ENCODE results near the gene FBXO27. TPM values are rescaled to one million over a fixed set of nuclear protein-coding genes. Genes with fewer than 3 reads are reported as not detected.
"Not testable (repeated sequence)": the region's sequence is repeated elsewhere in the genome, so short reads cannot be mapped to it uniquely, and the experiment has no call there.

FBXO27 gene
- total and polyA plus RNA-seq, 2 of the 8 experiments (the other 6 are each of a cell fraction or from before 2014, with no cell fraction given) = 10.9 to 25.5 TPM

DNA sequence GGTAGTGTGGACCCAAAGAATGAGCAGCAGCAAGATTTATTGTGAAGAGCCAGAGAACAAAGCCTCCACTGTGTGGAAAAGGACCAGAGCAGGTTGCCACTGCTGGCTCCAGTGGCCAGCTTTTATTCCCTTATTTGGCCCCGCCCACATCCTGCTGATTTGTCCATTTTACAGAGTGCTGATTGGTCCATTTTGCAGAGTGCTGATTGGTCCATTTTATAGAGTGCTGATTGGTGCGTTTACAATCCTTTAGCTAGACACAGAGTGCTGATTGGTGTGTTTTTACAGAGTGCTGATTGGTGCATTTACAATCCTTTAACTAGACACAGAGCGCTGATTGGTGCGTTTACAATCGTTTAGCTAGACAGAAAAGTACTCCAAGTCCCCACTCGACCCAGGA is 35.9 kb upstream of the FBXO27 start:
- not testable (repeated sequence) for H3K36me3 ChIP-seq (ENCODE audit: control insufficient read depth in 2 of 4, insufficient read depth in 4 of 4, low read length in 3 of 4); H3K4me2 ChIP-seq (ENCODE audit: insufficient read depth in 1 of 2, low read depth in 2 of 2, low read length in 2 of 2); H3K79me2 ChIP-seq (ENCODE audit: control insufficient read depth in 1 of 2, insufficient read depth in 2 of 2, low read length in 2 of 2); H2BK15ac ChIP-seq (ENCODE audit: low read length); H3K9ac ChIP-seq (replicated peaks in 1 of 4; ENCODE audit: extremely low read depth in 1 of 4, low read depth in 3 of 4, low read length in 3 of 4); H3K79me1 ChIP-seq (ENCODE audit: low read depth, low read length); H3K56ac ChIP-seq (replicated peaks; ENCODE audit: insufficient read length, low read depth, low read length); H2BK5ac ChIP-seq (ENCODE audit: low read depth, low read length); H2BK120ac ChIP-seq (replicated peaks; ENCODE audit: low read depth, low read length); H4K8ac ChIP-seq (ENCODE audit: extremely low read depth, insufficient read depth, low read length); H3K4ac ChIP-seq (replicated peaks; ENCODE audit: insufficient read length, low read depth, low read length); H3K23me2 ChIP-seq (ENCODE audit: low read depth, low read length); H2AFZ ChIP-seq (ENCODE audit: low read length); H3K4me3 ChIP-seq (ENCODE audit: extremely low read depth in 1 of 4, insufficient read depth in 2 of 4, low read depth in 3 of 4, low read length in 4 of 4); H3K27me3 ChIP-seq (replicated peaks in 1 of 4; ENCODE audit: control insufficient read depth in 3 of 4, extremely low read depth in 1 of 4, insufficient read depth in 3 of 4, low read length in 3 of 4); H2AK5ac ChIP-seq (ENCODE audit: low read depth, low read length); H4K91ac ChIP-seq (replicated peaks; ENCODE audit: insufficient read length, low read length); H3K9me3 ChIP-seq (ENCODE audit: insufficient read depth in 2 of 2, low read depth in 1 of 2, low read length in 1 of 2); H3K27ac ChIP-seq (ENCODE audit: low read depth, low read length); H3K4me1 ChIP-seq (replicated peaks in 1 of 4; ENCODE audit: control insufficient read depth in 3 of 4, insufficient read depth in 4 of 4, low read length in 3 of 4); DNase-seq (ENCODE audit: low read depth in 1 of 2, low spot score in 2 of 2); H2BK12ac ChIP-seq (ENCODE audit: low read depth, low read length); H3K14ac ChIP-seq (ENCODE audit: insufficient read length); H4K20me1 ChIP-seq (replicated peaks in 1 of 2; ENCODE audit: control insufficient read depth in 1 of 2, insufficient read depth in 2 of 2, low read length in 2 of 2); H2BK20ac ChIP-seq (ENCODE audit: low read length); H4K5ac ChIP-seq (ENCODE audit: insufficient read length, low read depth, low read length); H3K18ac ChIP-seq (ENCODE audit: extremely low read depth, low read length); H3K23ac ChIP-seq (ENCODE audit: insufficient read length); FAIRE-seq
- CTCF ChIA-PET (ENCODE audit: partially characterized antibody) = interaction anchor here (2.5 kb wide), 1 partner anchor 14 kb away, joined by 5 read pairs; no protein-coding TSS in a partner anchor
- POLR2A ChIA-PET (ENCODE audit: partially characterized antibody) = interaction anchor here (0.6 to 0.9 kb wide), 2 partner anchors 135 to 337 kb away, joined by 3 read pairs; no protein-coding TSS in a partner anchor
- WGBS, 2 experiments (ENCODE audit: extremely low coverage in 1 of 2, insufficient coverage in 1 of 2, insufficient read length in 1 of 2, insufficient replicate concordance in 2 of 2, low coverage in 1 of 2, low lambda C conversion rate in 2 of 2, missing lambda C conversion rate in 1 of 2) = 81% methylated on average over 6 of the region's 6 CpGs; no CpG with 5 or more reads in 1 of the 2 experiments

Measured in H1 (cell line).